GM19467 (cell line): ENCODE measurements around the gene S100G.
"Not testable (repeated sequence)": the region's sequence is repeated elsewhere in the genome, so short reads cannot be mapped to it uniquely, and the experiment has no call there.

Source experiments
- ATAC-seq: cut with Tn5 transposase; IDR thresholded peaks from one replicate; pipeline ENCODE4 v1.9.1; 2021; ENCODE audit warnings: mild to moderate bottlenecking, moderate library complexity; ENCODE audit not compliant: unreplicated experiment

The S100G gene, protein sequence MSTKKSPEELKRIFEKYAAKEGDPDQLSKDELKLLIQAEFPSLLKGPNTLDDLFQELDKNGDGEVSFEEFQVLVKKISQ

DNA sequence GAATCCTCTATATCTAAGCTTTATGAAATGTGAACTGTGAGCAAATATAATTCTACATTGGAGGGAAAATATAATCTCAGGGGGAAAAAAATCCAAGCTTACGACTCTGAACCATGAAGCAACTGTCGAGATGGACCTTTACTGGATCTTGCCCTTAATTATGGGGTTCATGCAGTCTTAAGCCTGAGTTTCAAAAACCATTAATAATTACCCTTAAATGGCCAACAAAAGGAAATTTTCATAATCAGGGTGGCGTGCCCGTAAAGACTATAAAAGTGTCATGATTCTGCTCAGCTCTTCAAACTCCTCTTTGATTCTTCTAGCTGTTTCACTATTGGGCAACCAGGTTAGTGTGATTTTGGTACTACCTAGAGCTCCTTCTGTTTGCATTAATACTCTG lies at the start of gene S100G:
S100G (plus strand) TSS at position 301 of the 400 bp plus-strand sequence. CDS start 849 bp downstream, outside the sequence.
- no peak for ATAC-seq

DNA sequence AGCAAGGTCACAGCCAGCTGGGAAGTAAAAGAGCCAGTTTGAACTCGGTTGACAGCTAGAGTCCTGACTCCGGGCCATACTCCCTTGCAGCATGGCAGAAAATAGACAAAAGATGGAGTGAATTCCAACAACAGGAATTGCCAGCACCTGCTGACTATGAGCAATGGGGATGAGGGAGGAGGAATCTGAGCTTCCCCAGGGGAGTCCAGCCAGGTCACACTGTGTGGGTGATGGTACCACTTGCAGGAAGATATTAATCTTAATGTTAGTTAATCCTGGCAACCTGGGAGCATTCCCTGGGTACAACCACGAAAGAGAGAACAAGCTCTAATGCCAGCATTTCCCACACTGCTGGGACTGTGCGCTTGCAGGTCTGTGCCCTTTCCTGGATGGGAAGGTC lies 48.1 kb upstream of the S100G start:
- no peak for ATAC-seq

DNA sequence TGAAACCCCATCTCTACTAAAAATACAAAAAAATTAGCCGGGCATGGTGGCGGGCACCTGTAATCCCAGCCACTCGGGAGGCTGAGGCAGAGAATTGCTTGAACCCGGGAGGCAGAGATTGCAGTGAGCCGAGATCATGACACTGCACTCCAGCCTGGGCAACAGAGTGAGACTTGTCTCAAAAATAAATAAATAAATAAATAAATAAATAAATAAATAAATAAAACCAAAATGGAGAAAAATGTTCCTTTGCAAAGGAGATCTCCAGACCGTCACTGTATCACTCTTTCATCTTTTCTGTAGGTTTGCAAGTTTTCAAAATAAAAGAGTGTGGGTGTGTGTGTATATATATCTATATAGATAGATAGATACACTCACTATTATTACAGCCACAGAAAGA lies 46.7 kb upstream of the S100G start:
- not testable (repeated sequence) for ATAC-seq

DNA sequence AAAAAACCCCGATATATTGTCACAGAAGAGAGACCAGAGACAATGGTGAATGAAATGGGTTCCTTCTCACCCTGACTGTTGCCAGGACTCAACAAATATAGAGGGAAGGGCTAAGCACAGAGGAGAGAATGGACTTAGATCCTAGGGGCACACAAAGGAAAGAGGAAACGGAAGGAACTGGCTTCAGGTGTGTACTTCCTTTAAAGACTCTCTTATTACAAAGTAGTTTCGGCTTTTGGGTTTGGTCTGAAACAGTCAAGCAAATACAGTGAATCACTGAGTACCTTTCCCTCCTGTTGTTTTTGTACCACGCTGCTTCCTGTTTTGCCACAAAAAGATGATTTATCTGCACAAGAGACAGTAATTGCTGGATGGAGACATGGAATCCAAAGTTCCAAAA lies 46.1 kb upstream of the S100G start:
- ATAC-seq: no peak

DNA sequence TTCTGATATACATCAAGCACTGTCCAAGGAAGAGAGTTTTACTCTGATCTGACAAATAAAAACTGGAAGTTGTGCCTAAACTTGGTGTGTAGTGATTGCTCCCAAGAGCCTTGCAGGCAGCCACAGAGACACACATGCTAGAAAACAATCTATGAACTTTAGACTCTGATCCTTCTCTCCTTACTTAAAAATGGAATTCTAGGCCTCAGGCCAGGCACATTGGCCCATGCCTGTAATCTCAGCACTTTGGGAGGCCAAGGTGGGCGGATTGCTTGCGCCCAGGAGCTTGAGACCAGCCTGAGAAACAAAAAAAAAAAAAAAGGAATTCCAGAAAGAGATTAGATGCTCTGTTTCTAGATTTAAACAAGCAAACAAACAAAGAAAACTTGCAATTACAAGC lies 45.6 kb upstream of the S100G start:
- no peak for ATAC-seq

DNA sequence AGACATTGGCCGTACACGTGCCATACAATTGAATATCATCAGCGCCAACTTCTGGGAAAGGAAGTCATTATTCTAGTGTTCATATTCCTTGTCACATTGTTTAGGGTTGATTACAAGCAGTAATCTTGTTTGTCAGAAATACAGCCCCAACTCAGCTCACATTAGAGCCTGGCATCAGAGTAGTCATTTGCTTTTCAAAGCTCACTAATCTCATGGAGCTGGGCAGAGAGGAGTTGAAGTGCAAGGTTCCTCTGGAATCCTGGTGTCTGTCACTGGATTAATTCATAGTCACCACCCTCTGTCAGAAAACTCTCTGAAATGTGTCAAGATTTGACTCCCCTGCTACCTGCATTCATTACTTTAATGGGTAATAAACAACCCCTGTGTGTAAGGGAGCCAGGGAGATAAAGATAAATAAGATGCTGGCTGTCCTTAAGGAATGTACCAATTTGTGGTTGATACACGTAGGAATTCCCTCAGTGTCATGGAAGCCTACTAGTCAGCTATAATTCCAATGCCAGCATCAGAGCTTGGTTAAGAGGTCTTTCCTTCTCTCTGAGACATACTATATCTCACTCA lies 43.7 kb upstream of the S100G start:
- no peak for ATAC-seq

DNA sequence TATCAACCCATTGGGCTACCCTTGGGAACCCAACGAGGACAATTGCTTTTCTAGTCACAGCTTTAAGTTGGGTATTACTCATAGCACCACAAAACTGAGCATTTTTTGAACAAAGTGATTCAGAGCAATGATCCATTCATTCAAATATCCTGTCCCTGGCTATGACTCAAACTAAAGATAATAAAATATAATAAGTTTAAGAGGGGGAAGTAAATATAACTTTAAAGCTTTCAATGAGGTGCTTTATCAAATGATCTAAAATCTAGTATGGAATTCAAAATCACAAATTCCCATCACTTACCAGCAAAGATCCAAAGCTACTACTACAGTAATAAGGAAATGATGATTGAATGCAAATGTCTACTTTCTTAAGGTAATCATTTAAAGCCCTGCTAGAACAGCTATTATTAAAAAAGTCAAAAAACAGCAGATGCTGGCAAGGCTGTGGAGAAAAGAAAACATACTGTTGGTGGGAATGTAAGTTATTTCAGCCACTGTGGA lies 39.8 kb upstream of the S100G start:
- no peak for ATAC-seq

DNA sequence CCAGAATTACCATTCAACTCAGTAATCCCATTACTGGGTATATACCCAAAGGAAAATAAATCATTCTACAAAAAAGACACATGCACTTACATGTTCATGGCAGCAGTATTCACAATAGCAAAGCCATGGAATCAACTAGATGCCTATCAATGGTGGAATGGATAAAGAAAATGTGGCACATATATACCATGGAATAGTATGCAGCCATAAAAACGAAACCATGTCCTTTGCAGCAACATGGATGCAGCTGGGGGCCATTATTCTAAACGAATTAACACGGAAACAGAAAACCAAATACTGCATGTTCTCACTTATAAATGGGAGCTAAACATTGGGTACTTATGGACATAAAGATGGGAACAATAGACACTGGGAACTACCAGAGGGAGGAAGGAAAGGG lies 39.3 kb upstream of the S100G start:
- not testable (repeated sequence) for ATAC-seq

DNA sequence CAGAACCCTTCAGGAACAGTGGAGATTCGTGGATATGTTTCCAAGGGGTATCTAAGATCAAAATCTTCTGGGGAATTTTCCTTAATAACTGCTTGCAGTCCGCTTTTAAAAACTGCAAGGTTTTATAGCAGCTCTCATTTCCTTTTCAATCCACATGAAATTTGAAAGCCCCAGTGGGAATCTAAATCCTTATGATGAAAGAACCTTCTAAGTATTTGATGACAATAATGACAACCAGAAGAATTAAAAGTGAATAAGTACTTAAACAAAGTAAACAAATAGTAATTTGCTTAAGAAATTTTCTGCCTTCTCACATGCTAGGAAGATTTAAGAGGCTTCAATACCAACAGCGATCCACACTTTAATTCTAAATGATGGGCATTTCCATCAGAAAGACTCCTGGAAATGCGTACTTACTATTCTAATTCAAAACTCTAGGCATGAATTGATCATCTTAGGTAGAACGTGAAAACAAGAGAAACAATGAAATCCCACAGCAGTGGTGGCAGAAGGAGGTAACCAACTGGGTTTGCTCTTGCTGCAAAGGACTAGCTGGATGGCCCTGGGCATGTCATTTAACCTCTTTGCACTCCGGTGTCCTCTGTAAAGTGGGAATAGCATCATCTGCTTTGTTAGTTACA lies 37.6 kb upstream of the S100G start:
- no peak for ATAC-seq

DNA sequence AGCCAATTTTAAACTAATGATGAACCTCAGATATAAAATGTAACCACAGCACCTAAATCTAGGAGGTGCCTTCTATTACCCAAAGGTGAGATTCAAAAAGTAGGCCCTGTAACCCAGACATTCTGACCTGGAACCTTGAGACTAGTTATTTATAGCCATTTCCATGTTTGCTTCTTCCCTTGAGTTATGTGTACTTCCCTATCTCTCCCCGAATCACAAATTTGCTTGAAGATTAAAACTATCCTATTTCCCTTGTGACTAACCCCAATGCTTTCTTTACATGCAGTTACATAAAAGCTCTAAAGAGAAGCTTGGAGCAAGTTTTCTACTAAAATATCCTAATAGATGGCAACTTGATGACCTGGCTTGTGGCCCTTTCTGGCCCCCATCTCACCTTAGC lies 32.6 kb upstream of the S100G start:
- ATAC-seq: no peak

DNA sequence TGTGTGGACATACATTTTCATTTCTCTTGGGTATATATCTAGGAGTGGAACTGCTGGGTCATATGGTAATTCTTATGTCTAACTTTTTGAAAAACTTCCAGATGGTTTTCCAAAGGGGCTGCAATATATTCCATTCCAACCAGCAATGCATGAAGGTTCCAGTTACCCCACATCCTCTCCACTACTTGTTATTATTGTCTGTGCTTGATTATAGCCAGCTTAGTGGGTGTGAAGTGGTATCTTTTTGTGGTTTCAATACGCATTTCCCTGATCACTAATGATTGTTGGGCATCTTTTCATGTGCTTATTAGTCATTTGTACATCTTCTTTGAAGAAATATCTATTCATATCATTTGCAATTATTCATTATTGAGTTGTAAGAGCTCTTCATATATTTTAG lies 31.5 kb upstream of the S100G start:
- no peak for ATAC-seq

DNA sequence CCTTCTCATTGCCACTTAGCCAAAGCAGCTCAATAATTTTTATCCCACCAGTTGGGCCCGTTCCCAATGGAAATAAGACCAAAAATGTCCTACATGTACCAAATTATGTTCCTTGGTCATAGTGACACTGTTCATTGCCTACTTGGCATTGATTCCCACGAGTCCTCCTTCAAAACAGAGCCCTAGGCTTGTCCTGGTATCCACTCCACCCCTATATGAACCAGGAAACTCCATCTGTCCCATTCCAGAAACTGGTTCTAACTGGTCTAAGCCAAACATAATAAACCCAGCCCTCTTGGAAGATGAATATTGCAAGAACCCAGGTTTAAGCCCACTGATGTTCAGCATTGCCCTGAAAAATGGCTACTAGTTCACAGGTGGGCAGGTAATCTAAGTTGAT lies 30.9 kb upstream of the S100G start:
- no peak for ATAC-seq

DNA sequence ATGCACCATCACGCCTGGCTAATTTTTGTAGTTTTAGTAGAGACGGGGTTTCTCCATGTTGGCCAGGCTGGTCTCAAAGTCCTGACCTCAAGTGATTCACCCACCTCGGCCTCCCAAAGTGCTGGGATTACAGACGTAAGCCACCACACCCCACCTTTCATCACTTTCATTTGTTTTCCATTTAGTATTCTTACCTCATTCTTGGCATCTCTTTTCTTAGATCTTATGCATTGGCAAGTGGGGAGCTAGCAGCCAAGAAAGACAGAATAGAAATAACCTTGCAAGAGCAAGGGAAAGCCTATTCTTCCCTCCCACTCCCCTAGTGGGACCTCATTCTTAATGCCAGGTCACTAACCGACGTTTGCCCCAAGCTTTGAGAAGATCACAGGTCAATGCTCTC lies 21.4 kb upstream of the S100G start:
- not testable (repeated sequence) for ATAC-seq

DNA sequence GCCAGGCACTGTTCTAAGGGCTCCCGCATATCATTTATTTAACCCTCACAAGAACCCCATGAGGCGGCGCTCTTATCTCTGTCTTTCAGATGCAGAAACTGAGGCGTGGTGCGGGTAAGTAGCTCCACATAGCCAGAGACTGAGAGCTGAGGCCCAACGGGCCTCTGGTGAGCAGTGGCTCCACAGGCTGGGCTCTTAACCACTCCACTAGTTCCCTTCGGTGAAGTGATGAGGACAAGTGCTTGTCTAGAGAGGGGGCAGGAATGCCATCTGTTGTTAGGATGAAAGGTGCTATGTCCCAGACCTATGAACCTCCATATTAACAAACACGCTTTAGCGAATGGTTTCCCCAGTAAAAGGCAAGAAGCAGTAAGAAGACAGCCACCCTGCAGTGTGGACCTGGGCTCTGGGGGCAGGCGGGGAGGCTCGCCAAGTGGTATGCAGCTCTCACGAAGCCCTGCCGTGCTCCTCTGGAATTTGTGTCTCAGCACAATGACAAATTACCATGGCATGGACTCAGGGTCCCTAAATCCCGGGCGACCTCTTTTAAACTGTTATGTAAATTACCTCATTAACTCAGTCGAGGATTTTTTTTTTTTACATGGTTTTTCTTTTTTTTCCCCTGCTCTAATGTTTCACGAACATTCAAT lies 20.9 kb upstream of the S100G start:
- no peak for ATAC-seq

DNA sequence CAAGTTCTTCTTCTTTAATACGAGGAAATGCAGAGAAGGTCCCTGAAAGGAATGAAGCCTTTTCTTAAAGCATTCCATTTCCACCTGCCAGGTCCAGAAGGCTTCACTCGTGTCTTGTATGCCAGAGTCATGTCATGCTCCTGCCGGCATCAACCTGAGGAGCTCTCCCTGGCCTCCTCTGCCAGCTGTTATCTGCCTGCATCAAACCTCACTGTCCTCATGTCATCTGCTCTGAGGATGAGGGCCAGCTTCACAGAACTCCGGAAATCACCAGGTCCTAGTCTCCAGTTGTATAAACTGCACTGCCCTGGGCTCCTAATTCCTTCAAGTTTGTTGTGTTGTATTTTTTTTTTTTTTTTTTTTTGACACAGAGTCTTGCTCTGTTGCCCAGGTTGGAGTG lies 20.0 kb upstream of the S100G start:
- ATAC-seq: no peak

DNA sequence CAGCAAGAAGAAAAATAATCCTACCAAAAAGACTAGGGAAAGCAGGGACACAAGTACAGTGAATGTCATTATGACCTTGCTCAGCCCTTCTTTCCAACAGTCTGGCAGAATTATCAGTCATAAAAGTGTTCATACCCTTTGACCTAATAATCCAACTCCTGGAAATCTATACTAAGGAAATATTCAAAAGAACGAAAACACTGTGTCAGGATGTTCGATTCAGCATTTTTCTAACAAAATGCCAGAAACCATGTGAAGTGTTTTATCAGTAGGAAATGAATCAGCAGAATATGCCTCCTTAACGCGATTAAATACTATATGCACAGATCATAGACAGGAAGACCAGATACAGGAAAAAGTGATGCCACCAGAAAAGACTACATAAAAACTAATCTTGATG lies 16.2 kb upstream of the S100G start:
- ATAC-seq: no peak

DNA sequence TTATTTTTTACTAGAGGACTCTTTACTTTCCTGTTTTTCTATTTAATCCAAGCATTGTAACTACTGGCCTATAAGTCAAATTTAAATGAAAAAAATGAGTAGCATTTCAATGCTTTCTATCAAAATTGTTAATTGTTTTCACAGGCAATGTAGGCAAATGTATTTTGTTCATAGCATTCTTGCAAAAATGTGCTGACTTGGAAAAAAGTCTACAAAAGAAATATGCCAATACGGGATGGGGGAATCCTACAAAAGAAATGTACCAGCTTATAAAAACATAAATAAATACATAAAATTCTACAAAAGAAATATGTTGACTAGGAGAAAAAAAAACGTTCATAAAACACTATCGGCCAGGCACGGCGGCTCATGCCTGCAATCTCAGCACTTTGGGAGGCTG lies 14.9 kb upstream of the S100G start:
- ATAC-seq: no peak

DNA sequence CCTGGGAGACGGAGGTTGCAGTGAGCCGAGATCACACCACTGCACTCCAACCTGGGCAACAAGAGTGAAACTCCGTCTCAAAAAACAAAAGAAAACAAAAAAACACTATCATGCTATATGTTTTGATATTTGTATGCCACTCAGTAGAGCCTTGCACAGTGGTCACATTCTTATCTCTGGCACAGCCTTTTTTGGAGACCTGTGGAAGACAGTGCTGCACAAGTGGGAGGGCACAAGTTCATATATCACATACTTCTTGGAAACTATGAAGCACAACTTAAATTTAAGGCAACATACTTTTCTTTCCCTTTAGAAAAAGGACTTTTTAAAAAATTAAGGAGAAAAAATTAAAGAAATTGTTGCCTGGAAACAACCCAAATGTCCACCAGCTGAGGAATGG lies 14.4 kb upstream of the S100G start:
- no peak for ATAC-seq

DNA sequence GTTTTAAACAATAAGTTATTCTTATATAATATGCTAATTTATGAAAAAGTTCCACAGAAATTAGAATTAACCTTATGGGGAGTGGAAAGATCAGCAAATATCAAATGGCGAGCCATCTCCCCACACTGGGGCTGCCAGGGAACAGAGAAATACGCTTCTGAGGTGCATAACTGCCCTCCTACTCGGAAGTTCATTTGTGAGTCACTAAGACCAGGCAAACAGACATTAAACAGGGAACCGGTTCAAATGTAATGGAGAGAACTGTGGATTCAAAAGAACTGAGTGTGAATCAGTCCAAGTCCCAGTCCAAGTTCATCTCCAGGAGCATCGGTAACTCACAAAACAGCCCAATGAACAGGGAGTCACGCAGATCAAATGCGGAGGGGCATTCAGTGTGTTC lies 11.4 kb upstream of the S100G start:
- no peak for ATAC-seq

DNA sequence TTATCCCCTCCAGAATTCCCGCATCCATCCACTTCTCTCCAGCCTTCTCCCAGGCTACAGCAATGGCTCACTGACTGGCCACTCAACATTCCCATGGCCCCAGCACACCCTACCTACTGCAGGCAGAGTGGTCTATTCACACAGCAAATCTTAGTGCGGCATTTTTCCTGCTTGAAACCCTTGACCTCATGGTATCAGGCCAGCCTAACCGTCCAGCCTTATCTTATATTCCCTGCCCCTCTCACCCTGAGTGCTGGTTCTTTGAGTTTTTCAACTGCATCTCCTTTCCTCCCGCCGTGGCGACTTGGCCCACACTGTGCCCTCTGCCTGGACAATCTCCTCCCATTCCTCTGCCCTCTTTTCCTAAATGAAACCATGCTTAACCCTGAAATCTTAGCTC lies 10.0 kb upstream of the S100G start:
- ATAC-seq: no peak

DNA sequence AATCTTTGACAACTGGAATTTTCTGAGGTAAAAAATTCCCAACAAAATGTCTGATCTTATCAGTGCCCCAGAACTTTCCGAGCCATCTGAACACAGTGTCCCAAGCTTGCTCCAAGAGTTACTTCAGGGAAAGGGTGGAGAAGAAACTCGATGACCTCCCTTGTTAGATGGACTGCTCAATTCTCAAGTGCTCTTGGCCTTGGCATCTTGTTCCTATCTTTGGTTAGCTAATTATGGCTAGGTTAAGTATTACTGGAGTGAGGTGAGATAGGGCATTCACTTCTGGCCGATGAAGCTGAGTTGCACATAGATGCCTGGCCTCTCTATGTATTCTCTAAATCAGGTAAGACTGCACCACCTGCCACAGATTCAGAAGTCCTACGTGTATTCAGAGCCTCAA lies 9.1 kb upstream of the S100G start:
- ATAC-seq: no peak

DNA sequence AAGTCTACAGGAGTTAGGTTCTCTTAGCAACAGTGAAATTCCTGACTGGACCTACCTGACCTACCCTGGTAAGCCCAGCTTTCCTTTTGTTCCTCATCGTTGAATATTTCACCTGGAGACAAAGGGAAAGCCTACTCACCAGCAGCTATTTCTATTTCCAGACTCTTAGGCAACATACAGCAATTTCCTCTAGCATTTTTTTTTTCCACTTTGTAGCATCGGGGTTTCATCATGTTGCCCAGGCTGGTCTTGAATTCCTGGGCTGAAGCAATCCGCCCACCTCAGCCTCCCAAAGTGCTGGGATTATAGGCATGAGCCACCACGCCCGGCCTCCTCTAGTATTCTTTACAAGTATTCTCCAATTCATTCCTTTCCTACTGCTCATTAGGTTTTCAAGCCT lies 6.8 kb upstream of the S100G start:
- ATAC-seq: no peak
